Measurements from ENCODE around the gene OPRPN. TPM values are rescaled to one million over a fixed set of nuclear protein-coding genes. Genes with fewer than 3 reads are reported as not detected.

Gene OPRPN
- polyA plus RNA-seq, 1 donor (not counting 4 experiments of a cell fraction or from before 2014, with no cell fraction given) = not detected

- Histone ChIP-seq H3K9me3 (ENCODE audit: control insufficient read depth, low read depth, low read length) (no peaks in the 10 kb centered on the region), H3K27ac (ENCODE audit: control insufficient read depth, insufficient read depth, low read length) (no peak overlapping the region), H3K36me3 (ENCODE audit: control insufficient read depth in 2 of 2, extremely low read depth in 1 of 2, insufficient read depth in 2 of 2, low read length in 2 of 2) (no peaks in the 10 kb centered on the region), H3K9ac (ENCODE audit: control insufficient read depth, extremely low read depth, insufficient read depth, low read length) (no peak overlapping the region), H3K4me2 (ENCODE audit: control insufficient read depth, extremely low read depth, insufficient read depth, low read depth, low read length) (no peak overlapping the region), H3K27me3 (ENCODE audit: control insufficient read depth, extremely low read depth, insufficient read depth, low read length) (no peaks in the 10 kb centered on the region), H3K9me1 (ENCODE audit: control insufficient read depth, extremely low read depth, insufficient read depth, low read length) (no peaks in the 10 kb centered on the region), H3K4me3 (ENCODE audit: control insufficient read depth in 2 of 3, extremely low read depth in 1 of 3, insufficient read depth in 2 of 3, low read depth in 1 of 3, low read length in 3 of 3) (no peak overlapping the region), H2AFZ (ENCODE audit: control insufficient read depth, low read length) (no peak overlapping the region), H4K20me1 (ENCODE audit: control insufficient read depth, extremely low read depth, insufficient read depth, low read length) (no peaks in the 10 kb centered on the region), H3K79me2 (ENCODE audit: control insufficient read depth, insufficient read depth, low read length) (no peaks in the 10 kb centered on the region), H3K4me1 (ENCODE audit: control insufficient read depth, extremely low read depth, insufficient read depth, low read length) (no peaks in the 10 kb centered on the region)
- DNase-seq (ENCODE audit: low read depth, low spot score) = no peak
- dilution Hi-C loops (cut with MboI; ENCODE audit: extremely low pct_ligation_motif_present, low sequenced_read_pairs) = loop anchor here (10.0 kb wide), 1 partner anchor 495 kb away; no protein-coding TSS in a partner anchor
- TF ChIP-seq EZH2 (IDR thresholded peaks at IDR 0.05; ENCODE audit: low read length) = no peak
- TF ChIP-seq CTCF (optimal IDR thresholded peaks at IDR 0.05 in 1 of 3, IDR thresholded peaks at IDR 0.05 in 1 of 3, conservative IDR thresholded peaks at IDR 0.05 in 1 of 3; ENCODE audit: extremely low read depth in 1 of 3, insufficient read depth in 2 of 3, low read length in 3 of 3) = no peak
- FAIRE-seq = no peak
These were observed 1.6 kb downstream of the OPRPN start for GRCh38 chr4:70399319-70399718.

GRCh38 chr4:70402762-70403161 lies 5.0 kb downstream of the OPRPN start:
- Histone ChIP-seq H4K20me1 (ENCODE audit: control insufficient read depth, extremely low read depth, insufficient read depth, low read length) (no peaks in the 10 kb centered on the region), H3K4me3 (ENCODE audit: control insufficient read depth in 2 of 3, extremely low read depth in 1 of 3, insufficient read depth in 2 of 3, low read depth in 1 of 3, low read length in 3 of 3) (no peak overlapping the region), H3K4me2 (ENCODE audit: control insufficient read depth, extremely low read depth, insufficient read depth, low read depth, low read length) (no peak overlapping the region), H3K9me1 (ENCODE audit: control insufficient read depth, extremely low read depth, insufficient read depth, low read length) (no peaks in the 10 kb centered on the region), H3K4me1 (ENCODE audit: control insufficient read depth, extremely low read depth, insufficient read depth, low read length) (no peaks in the 10 kb centered on the region), H3K36me3 (ENCODE audit: control insufficient read depth in 2 of 2, extremely low read depth in 1 of 2, insufficient read depth in 2 of 2, low read length in 2 of 2) (no peaks in the 10 kb centered on the region), H3K9ac (ENCODE audit: control insufficient read depth, extremely low read depth, insufficient read depth, low read length) (no peak overlapping the region), H3K9me3 (ENCODE audit: control insufficient read depth, low read depth, low read length) (no peaks in the 10 kb centered on the region), H2AFZ (ENCODE audit: control insufficient read depth, low read length) (no peak overlapping the region), H3K27me3 (ENCODE audit: control insufficient read depth, extremely low read depth, insufficient read depth, low read length) (no peaks in the 10 kb centered on the region), H3K27ac (ENCODE audit: control insufficient read depth, insufficient read depth, low read length) (no peak overlapping the region), H3K79me2 (ENCODE audit: control insufficient read depth, insufficient read depth, low read length) (no peaks in the 10 kb centered on the region)
- dilution Hi-C loops (cut with MboI; ENCODE audit: extremely low pct_ligation_motif_present, low sequenced_read_pairs) = no loop called here
- DNase-seq (ENCODE audit: low read depth, low spot score) = no peak
- FAIRE-seq = no peak
- TF ChIP-seq EZH2 (IDR thresholded peaks at IDR 0.05; ENCODE audit: low read length) = no peak
- no peak for TF ChIP-seq CTCF (optimal IDR thresholded peaks at IDR 0.05 in 1 of 3, IDR thresholded peaks at IDR 0.05 in 1 of 3, conservative IDR thresholded peaks at IDR 0.05 in 1 of 3; ENCODE audit: extremely low read depth in 1 of 3, insufficient read depth in 2 of 3, low read length in 3 of 3)
